H1 (cell line): ENCODE results near the gene UBE4B. TPM values are rescaled to one million over a fixed set of nuclear protein-coding genes. Genes with fewer than 3 reads are reported as not detected.

ENCODE experiments used
- CTCF ChIA-PET: fragments of 300-600 bp; sonication (Branson Sonifier 250); formaldehyde crosslinking; loops from one replicate; lab custom pipeline; 2021; ENCODE audit not compliant: partially characterized antibody; lab: Charles Lee
- POLR2A ChIA-PET: fragments of 300-600 bp; sonication (Branson Sonifier 250); formaldehyde crosslinking; loops from one replicate; lab custom pipeline; 2021; ENCODE audit warnings: inconsistent platforms; ENCODE audit not compliant: partially characterized antibody; lab: Charles Lee
- DNase-seq, 2 experiments: peaks; one replicate each; pipeline versions ENCODE4 v3.0.0 to v3.0.0-alpha.2; 2010 to 2022; ENCODE audit warnings: low spot score in 2 of 2, low read depth in 1 of 2, mixed read lengths in 1 of 2
- FAIRE-seq: peaks from 2 replicates; lab custom pipeline; 2011; peaks lifted over from hg19 to GRCh38; lab: Jason Lieb, UNC
- H2AFZ ChIP-seq: 2 replicates; pipeline ENCODE4 v1.8.1; 2012; ENCODE audit warnings: low read length, inconsistent platforms
- H2AK5ac ChIP-seq: 2 replicates; pipeline ENCODE4 v1.6.1; 2013; ENCODE audit warnings: low read depth, low read length
- H2BK120ac ChIP-seq: replicated peaks from 2 replicates; pipeline ENCODE3; 2013; ENCODE audit warnings: low read depth, low read length, inconsistent platforms
- H2BK12ac ChIP-seq: 2 replicates; pipeline ENCODE4 v1.6.1; 2013; ENCODE audit warnings: low read depth, low read length
- H2BK15ac ChIP-seq: 2 replicates; pipeline ENCODE4 v1.6.1; 2013; ENCODE audit warnings: low read length
- H2BK20ac ChIP-seq: 2 replicates; pipeline ENCODE4 v1.6.1; 2013; ENCODE audit warnings: low read length
- H2BK5ac ChIP-seq: 2 replicates; pipeline ENCODE4 v1.6.1; 2013; ENCODE audit warnings: low read depth, low read length
- H3K14ac ChIP-seq: 2 replicates; pipeline ENCODE4 v1.6.1; 2013; ENCODE audit warnings: inconsistent platforms; ENCODE audit not compliant: insufficient read length
- H3K18ac ChIP-seq: 2 replicates; pipeline ENCODE4 v1.6.1; 2013; ENCODE audit warnings: low read length; ENCODE audit errors: extremely low read depth
- H3K23ac ChIP-seq: 2 replicates; pipeline ENCODE4 v1.6.1; 2013; ENCODE audit warnings: inconsistent platforms; ENCODE audit not compliant: insufficient read length
- H3K23me2 ChIP-seq: 2 replicates; pipeline ENCODE4 v1.6.1; 2013; ENCODE audit warnings: low read depth, low read length
- H3K27ac ChIP-seq: 2 replicates; pipeline ENCODE4 v1.6.1; 2011; ENCODE audit warnings: low read depth, low read length, inconsistent platforms
- H3K27me3 ChIP-seq, 4 experiments: replicated peaks in 1 of 4; 1 replicate in 1 of 4; 2 replicates in 3 of 4; pipeline versions ENCODE4 v1.6.1 to v1.8.1; 2011 to 2013; ENCODE audit warnings: low read length in 3 of 4, mild to moderate bottlenecking in 3 of 4, inconsistent platforms in 2 of 4, mixed read lengths in 2 of 4, moderate library complexity in 1 of 4; ENCODE audit not compliant: control insufficient read depth in 3 of 4, insufficient read depth in 3 of 4; ENCODE audit errors: extremely low read depth in 1 of 4
- H3K36me3 ChIP-seq, 4 experiments: 2 replicates each; pipeline versions ENCODE4 v1.6.1 to v1.8.1; 2011 to 2013; ENCODE audit warnings: mild to moderate bottlenecking in 4 of 4, low read length in 3 of 4, moderate library complexity in 2 of 4, control low read depth in 1 of 4, inconsistent platforms in 1 of 4; ENCODE audit not compliant: insufficient read depth in 4 of 4, control insufficient read depth in 2 of 4
- H3K4ac ChIP-seq: replicated peaks from 2 replicates; pipeline ENCODE3; 2013; ENCODE audit warnings: low read length, low read depth, mixed read lengths, inconsistent platforms; ENCODE audit not compliant: insufficient read length
- H3K4me1 ChIP-seq, 4 experiments: replicated peaks in 1 of 4; 1 replicate in 1 of 4; 2 replicates in 3 of 4; pipeline versions ENCODE4 v1.6.1 to v1.8.1; 2011 to 2013; ENCODE audit warnings: low read length in 3 of 4, inconsistent platforms in 2 of 4, mixed read lengths in 1 of 4; ENCODE audit not compliant: insufficient read depth in 4 of 4, control insufficient read depth in 3 of 4
- H3K4me2 ChIP-seq, 2 experiments: 2 replicates each; pipeline versions ENCODE4 v1.6.1 to v1.8.1; 2011 to 2013; ENCODE audit warnings: low read depth in 2 of 2, low read length in 2 of 2, control low read depth in 1 of 2, inconsistent platforms in 1 of 2, mild to moderate bottlenecking in 1 of 2; ENCODE audit not compliant: insufficient read depth in 1 of 2
- H3K4me3 ChIP-seq, 4 experiments: fragments of 200-600, 300-600 bp in 1 of 4; sonication (generic), shearing (Covaris generic), sonication (Bioruptor Twin) in 1 of 4; 2 replicates each; pipeline versions ENCODE4 v1.5.1 to v1.8.1; 2011 to 2016; ENCODE audit warnings: low read length in 4 of 4, low read depth in 3 of 4, control low read depth in 2 of 4, inconsistent platforms in 2 of 4, mild to moderate bottlenecking in 2 of 4, mixed read lengths in 1 of 4, moderate library complexity in 1 of 4; ENCODE audit not compliant: insufficient read depth in 2 of 4; ENCODE audit errors: extremely low read depth in 1 of 4
- H3K56ac ChIP-seq: replicated peaks from 2 replicates; pipeline ENCODE3; 2013; ENCODE audit warnings: low read depth, mild to moderate bottlenecking, mixed read lengths, low read length, inconsistent platforms; ENCODE audit not compliant: insufficient read length
- H3K79me1 ChIP-seq: 2 replicates; pipeline ENCODE4 v1.6.1; 2013; ENCODE audit warnings: low read depth, low read length, control low read depth
- H3K79me2 ChIP-seq, 2 experiments: 2 replicates each; pipeline versions ENCODE4 v1.6.1 to v1.8.1; 2012 to 2013; ENCODE audit warnings: low read length in 2 of 2, mild to moderate bottlenecking in 2 of 2, inconsistent platforms in 1 of 2; ENCODE audit not compliant: insufficient read depth in 2 of 2, control insufficient read depth in 1 of 2
- H3K9ac ChIP-seq, 4 experiments: replicated peaks in 1 of 4; 1 replicate in 1 of 4; 2 replicates in 3 of 4; pipeline versions ENCODE4 v1.6.1 to v1.8.1; 2011 to 2013; ENCODE audit warnings: low read depth in 3 of 4, low read length in 3 of 4, control low read depth in 2 of 4, mild to moderate bottlenecking in 2 of 4, moderate library complexity in 2 of 4, inconsistent platforms in 1 of 4; ENCODE audit errors: extremely low read depth in 1 of 4
- H3K9me3 ChIP-seq, 2 experiments: 2 replicates each; pipeline versions ENCODE4 v1.6.1 to v1.8.1; 2012 to 2013; ENCODE audit warnings: mild to moderate bottlenecking in 2 of 2, moderate library complexity in 2 of 2, control low read depth in 1 of 2, inconsistent platforms in 1 of 2, low read depth in 1 of 2, low read length in 1 of 2, mixed read lengths in 1 of 2; ENCODE audit not compliant: insufficient read depth in 2 of 2
- H4K20me1 ChIP-seq, 2 experiments: replicated peaks in 1 of 2; 2 replicates each; pipeline versions ENCODE3 to v1.8.1; 2011 to 2013; ENCODE audit warnings: inconsistent platforms in 2 of 2, low read length in 2 of 2, mild to moderate bottlenecking in 1 of 2; ENCODE audit not compliant: insufficient read depth in 2 of 2, control insufficient read depth in 1 of 2
- H4K5ac ChIP-seq: 2 replicates; pipeline ENCODE4 v1.6.1; 2013; ENCODE audit warnings: low read length, low read depth, mixed read lengths, inconsistent platforms; ENCODE audit not compliant: insufficient read length
- H4K8ac ChIP-seq: 2 replicates; pipeline ENCODE4 v1.8.0; 2013; ENCODE audit warnings: mild to moderate bottlenecking, moderate library complexity, low read length, inconsistent platforms; ENCODE audit not compliant: insufficient read depth; ENCODE audit errors: extremely low read depth
- H4K91ac ChIP-seq: replicated peaks from 2 replicates; pipeline ENCODE3; 2013; ENCODE audit warnings: low read length, mixed read lengths, inconsistent platforms; ENCODE audit not compliant: insufficient read length
- JUND ChIP-seq: IDR thresholded peaks from 2 replicates; pipeline ENCODE4 v1.6.1; 2011; ENCODE audit warnings: mild to moderate bottlenecking, improper control_type of control experiment, low read length
- SP4 ChIP-seq: IDR thresholded peaks from 2 replicates; pipeline ENCODE4 v1.6.1; 2012; ENCODE audit warnings: low read length, inconsistent platforms
- WGBS, 2 experiments: shearing (Covaris generic) in 1 of 2; methylation state at CpG; one replicate each; pipeline versions ENCODE4 v1.1.6 to v1.1.7; 2013 to 2015; ENCODE audit warnings: low lambda C conversion rate in 2 of 2, mixed read lengths in 2 of 2, inconsistent platforms in 1 of 2, low coverage in 1 of 2, missing lambda C conversion rate in 1 of 2; ENCODE audit not compliant: insufficient replicate concordance in 2 of 2, insufficient coverage in 1 of 2, insufficient read length in 1 of 2; ENCODE audit errors: extremely low coverage in 1 of 2, missing lambda C conversion rate in 1 of 2; 5-methylcytosine and 5-hydroxymethylcytosine counted together
- polyA plus RNA-seq, 7 experiments: library from polyadenylated mRNA; depleted of rRNA in 3 of 7; stranded (reverse) in 5 of 7; unstranded in 2 of 7; fragments of >200 nt in 5 of 7; fragments of 200-250 nt in 2 of 7; gene quantifications; 1 replicate in 5 of 7; 2 replicates in 1 of 7; 4 replicates in 1 of 7; pipeline versions ENCODE4 v1.2.1 to v1.2.3, GENCODE V29; 2011 to 2013; ENCODE audit warnings: missing spikeins in 2 of 7, mixed read lengths in 2 of 7
- total RNA-seq: library from RNA; stranded (reverse); fragmentation: NEBNext Ultra II Directional; extraction: Animal tissue kit (Norgen Biotek cat#: 25700); gene quantifications from 2 replicates; pipeline ENCODE4 v1.2.1, GENCODE V29; 2021

The UBE4B gene
- total and polyA plus RNA-seq, 2 of the 8 experiments (the other 6 are each of a cell fraction or from before 2014, with no cell fraction given), result 24.5 to 90.1 TPM

- 90% methylated on average over 9 of the region's 9 CpGs; no CpG with 5 or more reads in 1 of the 2 experiments for WGBS, 2 experiments
Observed at GRCh38 chr1:10117865-10118264, 85.1 kb downstream of the UBE4B start.

More at GRCh38 chr1:10117865-10118264, 85.1 kb downstream of the UBE4B start:
- TF ChIP-seq JUND (no peak), SP4 (no peak)
- DNase-seq (no peak), FAIRE-seq (no peak)
- no peak overlapping the region for H3K14ac ChIP-seq
- H3K4me2 ChIP-seq, result no peak overlapping the region
- H3K9ac ChIP-seq, result no peak overlapping the region
- H3K79me1 ChIP-seq, result no peaks in the 10 kb centered on the region
- no peaks in the 10 kb centered on the region for H3K9me3 ChIP-seq
- no peak overlapping the region for H4K91ac ChIP-seq
- H4K8ac ChIP-seq, result no peak overlapping the region
- H2BK120ac ChIP-seq, result no peak overlapping the region
- ChIA-PET POLR2A (interaction anchor here (0.6 kb wide), 1 partner anchor 616 kb away, joined by 3 read pairs; no protein-coding TSS in a partner anchor), CTCF (interaction anchor here (0.6 to 1.2 kb wide), 3 partner anchors 29 to 1601 kb away, joined by 4 to 5 read pairs (median 4); no protein-coding TSS in a partner anchor)
- H3K36me3 ChIP-seq, result peaks cover 2 to 28% (median 22%) of the 10 kb centered on the region in 4 experiments; a peak in 6 of 8 replicates
- H3K23ac ChIP-seq, result no peak overlapping the region
- H4K5ac ChIP-seq, result no peak overlapping the region
- no peak overlapping the region for H2BK5ac ChIP-seq
- H2BK15ac ChIP-seq, result no peak overlapping the region
- no peak overlapping the region for H3K4me3 ChIP-seq
- H3K23me2 ChIP-seq, result no peaks in the 10 kb centered on the region
- H3K4me1 ChIP-seq, result no peaks in the 10 kb centered on the region
- H2BK12ac ChIP-seq, result no peak overlapping the region
- H2BK20ac ChIP-seq, result no peak overlapping the region
- no peak overlapping the region for H3K18ac ChIP-seq
- H4K20me1 ChIP-seq, result no peaks in the 10 kb centered on the region
- H3K56ac ChIP-seq, result no peak overlapping the region
- H3K27ac ChIP-seq, result no peak overlapping the region
- no peak overlapping the region for H3K4ac ChIP-seq
- no peak overlapping the region for H2AK5ac ChIP-seq
- no peak overlapping the region for H2AFZ ChIP-seq
- no peaks in the 10 kb centered on the region for H3K27me3 ChIP-seq
- H3K79me2 ChIP-seq, result no peaks in the 10 kb centered on the region
